ENCODE results near the gene SDK2. TPM values are rescaled to one million over a fixed set of nuclear protein-coding genes. Genes with fewer than 3 reads are reported as not detected.

SDK2 gene
- total and polyA plus RNA-seq, 2 of the 8 experiments (the other 6 are each of a cell fraction or from before 2014, with no cell fraction given) = 3.9 to 4.1 TPM

- TF ChIP-seq TAF1 (IDR thresholded peaks at IDR 0.05; ENCODE audit: low read depth, low read length) = no peak
- no peak for TF ChIP-seq TAF7 (optimal IDR thresholded peaks at IDR 0.05; ENCODE audit: borderline replicate concordance, low read depth, low read length)
- no peak for TF ChIP-seq KDM5A (IDR thresholded peaks at IDR 0.05; ENCODE audit: low read length)
- no peak for TF ChIP-seq SUZ12 (IDR thresholded peaks at IDR 0.05; ENCODE audit: low read length)
- TF ChIP-seq RXRA (IDR thresholded peaks at IDR 0.05; ENCODE audit: insufficient read depth, low read depth, low read length) = no peak
These were observed 211.5 kb downstream of the SDK2 start (continued) for GRCh38 chr17:73432624-73433190.
